Transverse colon (tissue), 4 donors: ENCODE measurements around the gene OSBPL6.

Experiments
- EP300 ChIP-seq: sonication (generic); formaldehyde crosslinking; IDR thresholded peaks from one replicate; pipeline ENCODE4 v1.6.1; 2017; ENCODE audit warnings: antibody characterized with exemption, low read depth
- POLR2A ChIP-seq: fragments of 450-650 bp; IDR thresholded peaks from one replicate; pipeline ENCODE4 v1.6.1; 2016; ENCODE audit warnings: antibody characterized with exemption, mild to moderate bottlenecking, moderate library complexity
- POLR2AphosphoS5 ChIP-seq, 3 donors: sonication (generic); formaldehyde crosslinking; IDR thresholded peaks; one replicate each; pipeline ENCODE4 v1.6.1; 2016; ENCODE audit warnings: antibody characterized with exemption in 3 of 3
- TF ChIP-seq, protein P1 (sequence below), 5 experiments: fragments of 200-600 bp in 3 of 5; fragments of 450-650 bp in 2 of 5; sonication (generic) in 3 of 5; IDR thresholded peaks; 1 replicate in 2 of 5; 2 replicates in 3 of 5; pipeline ENCODE4 v1.5.1; 2016 to 2017; ENCODE audit warnings: antibody characterized with exemption in 5 of 5, inconsistent platforms in 3 of 5, mild to moderate bottlenecking in 2 of 5, moderate library complexity in 1 of 5

DNA sequence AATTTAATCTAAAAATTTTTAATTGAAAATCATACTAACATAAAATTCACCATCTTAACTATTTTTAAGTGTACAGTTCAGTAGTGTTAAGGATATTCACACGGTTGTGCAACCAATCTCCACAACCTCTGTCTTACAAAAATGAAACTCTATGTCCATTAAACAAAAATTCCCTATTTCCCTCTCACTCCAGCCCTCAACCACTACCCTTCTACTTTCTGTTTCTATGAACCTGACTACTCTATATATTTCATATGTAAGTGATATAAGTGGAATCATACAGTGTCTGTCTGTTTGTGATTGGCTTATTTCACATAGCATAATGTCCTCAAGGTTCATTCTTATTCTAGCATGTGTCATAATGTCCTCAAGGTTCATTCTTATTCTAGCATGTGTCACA, 34.3 kb upstream of the OSBPL6 start:
- TF ChIP-seq, protein P1, sequence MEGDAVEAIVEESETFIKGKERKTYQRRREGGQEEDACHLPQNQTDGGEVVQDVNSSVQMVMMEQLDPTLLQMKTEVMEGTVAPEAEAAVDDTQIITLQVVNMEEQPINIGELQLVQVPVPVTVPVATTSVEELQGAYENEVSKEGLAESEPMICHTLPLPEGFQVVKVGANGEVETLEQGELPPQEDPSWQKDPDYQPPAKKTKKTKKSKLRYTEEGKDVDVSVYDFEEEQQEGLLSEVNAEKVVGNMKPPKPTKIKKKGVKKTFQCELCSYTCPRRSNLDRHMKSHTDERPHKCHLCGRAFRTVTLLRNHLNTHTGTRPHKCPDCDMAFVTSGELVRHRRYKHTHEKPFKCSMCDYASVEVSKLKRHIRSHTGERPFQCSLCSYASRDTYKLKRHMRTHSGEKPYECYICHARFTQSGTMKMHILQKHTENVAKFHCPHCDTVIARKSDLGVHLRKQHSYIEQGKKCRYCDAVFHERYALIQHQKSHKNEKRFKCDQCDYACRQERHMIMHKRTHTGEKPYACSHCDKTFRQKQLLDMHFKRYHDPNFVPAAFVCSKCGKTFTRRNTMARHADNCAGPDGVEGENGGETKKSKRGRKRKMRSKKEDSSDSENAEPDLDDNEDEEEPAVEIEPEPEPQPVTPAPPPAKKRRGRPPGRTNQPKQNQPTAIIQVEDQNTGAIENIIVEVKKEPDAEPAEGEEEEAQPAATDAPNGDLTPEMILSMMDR (IDR thresholded peaks at IDR 0.05) = no peak
- TF ChIP-seq POLR2A = no peak
- TF ChIP-seq EP300 = no peak
- TF ChIP-seq POLR2AphosphoS5 (IDR thresholded peaks at IDR 0.05) = no peak
